Measurements from ENCODE around the gene SPATA24.
"Not testable (repeated sequence)": the region's sequence is repeated elsewhere in the genome, so short reads cannot be mapped to it uniquely, and the experiment has no call there.

Gene SPATA24, protein sequence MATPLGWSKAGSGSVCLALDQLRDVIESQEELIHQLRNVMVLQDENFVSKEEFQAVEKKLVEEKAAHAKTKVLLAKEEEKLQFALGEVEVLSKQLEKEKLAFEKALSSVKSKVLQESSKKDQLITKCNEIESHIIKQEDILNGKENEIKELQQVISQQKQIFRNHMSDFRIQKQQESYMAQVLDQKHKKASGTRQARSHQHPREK

DNA sequence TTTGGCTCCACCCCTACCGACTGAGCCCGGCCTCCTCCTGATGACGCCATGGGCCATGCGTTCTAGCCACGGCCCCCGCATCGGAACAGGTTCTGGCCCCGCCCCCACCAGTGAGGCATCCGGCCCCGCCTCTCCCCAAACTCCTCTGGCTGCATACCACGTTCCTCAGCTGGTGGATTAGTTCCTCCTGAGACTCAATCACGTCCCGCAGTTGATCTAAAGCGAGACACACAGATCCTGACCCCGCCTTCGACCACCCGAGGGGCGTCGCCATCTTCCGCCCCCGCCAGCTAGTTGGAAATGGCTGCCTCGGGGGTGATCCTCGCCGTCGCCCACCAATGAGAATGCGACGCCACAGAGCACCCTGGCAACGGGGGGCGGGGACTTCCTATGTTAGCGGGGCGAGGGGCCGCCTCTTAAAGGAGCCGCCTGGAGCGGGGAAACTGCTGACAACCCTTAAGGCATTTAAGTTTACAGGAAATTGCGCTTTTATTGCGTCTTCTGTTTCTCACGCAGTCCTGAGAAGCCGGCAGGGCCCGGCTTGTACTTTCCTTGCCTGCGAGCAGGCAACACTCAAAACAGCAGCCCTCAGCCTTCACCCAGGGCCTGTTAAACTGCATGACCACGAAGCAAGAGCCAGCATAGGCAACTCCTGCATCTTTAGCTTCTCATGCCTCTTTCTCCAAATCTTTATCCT is at the start of gene SPATA24:
Gene SPATA24 (minus strand): TSS at position 303 of the 697 bp plus-strand sequence. CDS start 29 bp downstream, at position 274.
- peak; percentile 98 to 99 for DNase-seq (ENCODE audit: low read depth in 2 of 2)

DNA sequence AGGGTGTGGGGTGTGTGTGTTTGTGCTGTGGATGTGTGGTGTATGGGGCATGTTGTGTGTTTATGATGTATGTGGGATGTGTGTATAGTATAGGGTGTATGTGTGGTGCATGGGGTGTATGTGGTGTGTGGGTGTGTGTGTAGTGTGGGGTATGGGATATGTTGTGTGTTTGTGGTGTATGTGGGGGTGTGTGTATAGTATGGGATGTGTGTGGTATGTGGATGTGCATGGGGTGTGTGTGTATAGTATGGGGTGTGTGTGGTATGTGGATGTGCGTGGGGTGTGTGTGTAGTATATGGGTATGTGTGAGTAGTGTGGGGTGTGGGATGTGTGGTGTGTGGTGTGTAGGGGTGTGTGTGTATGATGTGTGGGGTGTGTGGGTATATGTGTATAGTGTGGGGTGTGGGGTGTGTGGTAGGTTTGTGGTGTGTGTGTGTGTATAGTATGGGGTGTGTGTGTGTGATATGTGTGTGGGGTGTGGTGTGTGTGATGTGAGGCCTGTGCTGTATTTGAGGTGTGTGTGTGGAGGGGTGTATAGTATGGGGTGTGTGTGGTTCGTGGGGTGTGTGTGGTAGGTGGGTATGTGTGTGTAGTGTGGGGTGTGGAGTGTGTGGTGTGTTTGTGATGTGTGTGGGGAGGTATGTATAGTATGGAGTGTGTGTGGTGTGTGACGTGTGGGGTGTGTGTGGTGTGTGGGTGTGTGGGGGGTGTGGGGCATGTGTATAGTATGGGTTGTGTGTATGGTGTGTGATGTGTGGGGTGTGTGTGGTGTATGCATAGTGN is 48.2 kb upstream of the SPATA24 start:
- DNase-seq (ENCODE audit: low read depth in 2 of 2): no peak

DNA sequence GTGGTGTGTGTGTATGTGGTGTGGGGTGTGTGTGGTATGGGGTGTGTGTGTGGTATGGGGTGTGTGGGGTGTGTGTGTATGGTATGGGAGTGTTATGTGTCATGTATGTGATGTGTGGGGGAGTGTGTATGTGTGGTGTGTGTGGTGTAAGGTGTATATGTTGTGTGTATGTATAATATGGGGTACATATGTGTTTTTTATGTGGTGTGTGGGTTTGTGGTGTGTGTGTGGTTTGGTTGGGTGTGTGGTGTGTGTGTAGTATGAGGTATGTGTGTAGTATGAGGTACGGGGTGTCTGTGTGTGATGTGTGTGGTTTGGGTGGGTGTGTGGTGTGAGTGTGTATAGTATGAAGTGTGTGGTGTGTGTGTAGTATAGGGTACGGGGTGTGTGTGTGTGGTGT is 47.3 kb upstream of the SPATA24 start:
- DNase-seq (ENCODE audit: low read depth in 2 of 2): no peak

DNA sequence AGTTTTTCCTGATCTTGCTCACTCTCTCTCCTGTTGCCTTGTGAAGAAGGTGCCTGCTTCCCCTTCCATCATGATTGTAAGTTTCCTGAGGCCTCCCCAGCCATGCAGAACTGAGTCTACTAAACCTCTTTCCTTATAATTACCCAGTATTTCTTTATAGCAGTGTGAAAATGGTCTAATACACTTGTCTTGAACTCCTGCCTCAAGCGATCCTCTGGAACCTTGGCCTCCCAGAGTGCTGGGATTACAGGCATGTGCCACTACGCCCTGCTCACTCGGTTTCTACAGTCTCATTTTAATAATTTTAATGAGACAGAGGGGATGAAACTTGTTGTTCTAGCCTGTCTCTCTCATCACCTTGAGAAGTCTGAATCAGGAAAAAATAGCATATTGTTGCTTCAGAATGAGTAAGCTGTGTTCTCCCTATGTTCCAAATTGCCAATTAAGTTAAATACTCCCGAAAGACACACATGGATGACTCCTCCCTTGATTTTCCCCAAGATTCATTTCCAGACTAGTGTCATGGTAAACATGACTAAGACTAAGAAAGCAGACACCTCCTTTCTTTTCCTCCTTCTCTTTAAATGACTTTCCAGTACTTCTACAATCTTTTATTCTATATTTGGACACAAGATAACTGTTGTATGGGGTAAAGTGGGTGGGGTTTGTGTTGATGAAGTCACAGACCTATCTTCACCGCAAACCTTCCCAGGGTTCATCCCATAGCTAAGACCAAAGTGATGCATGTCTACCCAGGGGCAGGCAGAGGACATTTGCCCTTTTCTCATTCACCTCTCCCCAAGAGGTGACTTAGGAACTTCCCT is 43.3 kb upstream of the SPATA24 start:
- no peak for DNase-seq (ENCODE audit: low read depth in 2 of 2)

DNA sequence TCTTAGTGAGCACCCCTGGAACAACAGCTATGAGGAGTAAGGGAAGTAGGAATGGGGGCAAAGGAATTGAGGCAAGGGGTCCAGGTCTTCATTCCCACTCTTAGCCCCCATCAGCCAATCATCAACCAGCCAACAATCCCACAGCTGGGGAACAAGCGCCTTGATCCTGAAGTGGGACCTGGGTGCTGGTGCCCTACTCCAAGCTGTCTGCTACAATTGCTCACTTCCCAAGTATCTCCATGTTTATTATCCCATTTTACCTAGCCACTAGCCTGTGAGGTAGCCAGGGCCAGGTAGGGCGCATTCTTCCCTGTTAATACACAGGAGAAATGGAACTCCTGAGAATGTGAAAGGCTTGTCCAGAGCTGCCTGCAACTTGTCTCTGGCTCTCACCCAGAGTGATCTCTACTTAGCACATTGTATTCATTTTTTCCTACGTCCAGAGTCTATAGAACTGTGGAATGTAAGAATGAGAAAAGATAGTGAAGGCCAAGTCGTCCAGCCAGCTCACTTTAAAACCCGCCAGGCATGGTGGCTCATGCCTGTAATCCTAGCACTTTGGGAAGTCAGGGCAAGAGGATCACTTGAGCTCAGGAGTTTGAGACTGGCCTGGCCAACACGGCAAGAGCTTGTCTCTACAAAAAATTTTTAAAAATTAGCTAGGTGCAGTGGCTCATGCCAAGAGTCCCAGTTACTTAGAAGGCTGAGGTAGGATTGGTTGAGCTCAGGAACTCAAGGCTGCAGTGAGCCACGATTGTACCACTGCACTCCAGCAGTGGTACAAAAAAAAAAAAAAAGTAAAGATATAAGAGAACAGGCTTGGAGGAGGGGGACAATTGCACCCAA is 41.7 kb upstream of the SPATA24 start:
- no peak for DNase-seq (ENCODE audit: low read depth in 2 of 2)

DNA sequence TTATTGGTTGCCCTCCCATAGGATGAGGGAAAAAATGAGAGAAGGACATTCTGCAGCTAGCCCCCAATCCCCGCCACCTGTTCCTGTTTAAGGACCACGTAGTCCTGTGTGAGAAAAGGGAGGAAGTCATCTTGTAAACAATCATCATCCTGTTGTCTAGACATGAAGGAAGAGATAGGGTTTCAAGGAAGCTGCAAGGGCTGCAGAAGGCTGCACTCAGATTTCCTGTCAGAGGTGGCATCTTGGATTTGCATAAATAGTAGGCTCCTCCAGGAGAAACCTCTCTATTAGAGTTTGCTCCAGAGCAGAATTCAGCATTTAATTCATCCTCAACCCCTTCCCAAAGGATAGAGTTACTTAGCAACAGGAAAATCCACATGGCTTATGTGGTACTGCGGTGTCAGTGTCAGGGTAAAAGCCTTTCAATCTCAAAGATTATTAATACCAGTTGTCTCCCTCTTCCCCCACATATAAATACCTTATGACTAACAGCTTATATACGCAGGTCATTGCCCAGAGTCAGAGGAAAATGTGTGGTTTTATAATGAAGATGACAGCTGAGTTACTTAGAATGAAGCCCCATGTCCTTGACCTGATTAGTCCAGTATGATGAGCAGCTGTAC is 40.1 kb upstream of the SPATA24 start:
- no peak for DNase-seq (ENCODE audit: low read depth in 2 of 2)

DNA sequence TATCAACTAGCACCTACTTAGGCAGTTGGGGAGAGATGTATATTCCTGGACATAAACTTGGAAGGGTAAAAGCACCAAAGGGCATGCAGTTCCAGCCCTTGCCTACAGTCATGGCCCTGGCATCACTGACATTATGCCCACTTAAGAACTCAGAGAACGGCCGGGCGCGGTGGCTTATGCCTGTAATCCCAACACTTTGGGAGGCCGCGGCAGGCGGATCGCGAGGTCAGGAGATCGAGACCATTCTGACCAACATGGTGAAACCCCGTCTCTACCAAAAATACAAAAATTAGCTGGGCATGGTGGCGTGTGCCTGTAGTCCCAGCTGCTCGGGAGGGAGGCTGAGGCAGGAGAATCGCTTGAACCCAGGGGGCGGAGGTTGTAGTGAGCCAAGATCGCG is 36.5 kb upstream of the SPATA24 start:
- not testable (repeated sequence) for DNase-seq (ENCODE audit: low read depth in 2 of 2)

DNA sequence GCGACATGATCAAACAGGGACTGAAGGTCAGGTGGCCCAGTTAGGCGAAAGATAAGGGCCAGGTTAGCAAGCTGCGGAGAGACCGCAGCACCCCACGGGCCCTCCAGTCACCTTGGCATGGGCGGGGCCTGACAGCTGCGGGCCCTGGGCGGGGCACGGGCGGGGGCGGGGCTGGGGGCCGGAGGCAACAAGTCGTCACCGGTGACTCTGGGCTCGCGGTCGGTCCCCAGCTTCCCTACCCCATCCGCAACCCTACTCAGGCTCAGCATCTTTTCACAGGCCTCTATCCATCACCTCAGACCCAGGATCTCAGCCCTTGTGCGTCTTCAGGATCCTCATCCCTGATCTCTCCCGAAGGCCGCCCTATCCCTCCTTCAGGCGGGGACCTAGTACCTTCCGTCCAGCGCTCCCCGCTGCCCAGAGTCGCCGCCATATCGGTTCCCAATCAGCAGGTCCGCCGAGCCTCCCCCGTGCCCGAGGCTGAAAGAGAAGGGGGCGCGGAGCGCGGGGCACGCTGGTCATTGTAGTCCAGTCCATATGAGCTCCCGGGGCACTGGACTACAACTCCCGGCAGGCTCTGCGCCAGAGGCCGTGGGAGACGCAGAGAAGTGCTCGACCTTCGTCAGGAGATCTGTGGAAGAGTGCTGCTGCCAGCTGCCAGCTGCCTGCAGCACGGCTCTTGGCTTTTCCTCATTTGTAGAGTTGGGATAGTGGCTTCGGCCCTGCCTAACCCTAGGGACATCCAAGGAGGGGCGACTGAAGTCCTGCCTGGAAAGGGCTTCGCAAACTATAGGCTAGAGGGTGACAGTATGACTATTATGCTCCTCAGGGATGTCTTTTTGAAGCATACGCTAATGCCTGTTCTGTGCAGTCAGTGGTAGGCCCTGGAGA is 35.4 kb upstream of the SPATA24 start, which contains the start of gene DNAJC18:
Gene DNAJC18 (minus strand): TSS at position 513 of the 891 bp plus-strand sequence. CDS start 80 bp downstream, at position 433.
- peak; percentile 90 to 91 for DNase-seq (ENCODE audit: low read depth in 2 of 2)

DNA sequence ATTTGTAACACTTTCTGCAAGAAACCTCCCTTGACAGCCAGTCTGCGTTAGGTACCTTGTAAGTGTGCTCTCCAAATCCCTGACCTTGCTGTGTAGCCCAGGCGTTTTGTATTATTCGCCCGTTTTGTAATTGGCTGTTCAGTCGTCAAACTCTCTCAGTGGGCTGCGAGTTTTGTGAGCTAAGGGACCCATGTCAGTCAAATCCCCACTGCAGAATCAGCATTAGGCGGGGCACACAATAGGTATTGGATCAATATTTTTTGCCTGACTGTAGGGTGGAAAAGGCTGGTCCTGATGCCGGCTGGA is 34.8 kb upstream of the SPATA24 start:
- DNase-seq (ENCODE audit: low read depth in 2 of 2): no peak

DNA sequence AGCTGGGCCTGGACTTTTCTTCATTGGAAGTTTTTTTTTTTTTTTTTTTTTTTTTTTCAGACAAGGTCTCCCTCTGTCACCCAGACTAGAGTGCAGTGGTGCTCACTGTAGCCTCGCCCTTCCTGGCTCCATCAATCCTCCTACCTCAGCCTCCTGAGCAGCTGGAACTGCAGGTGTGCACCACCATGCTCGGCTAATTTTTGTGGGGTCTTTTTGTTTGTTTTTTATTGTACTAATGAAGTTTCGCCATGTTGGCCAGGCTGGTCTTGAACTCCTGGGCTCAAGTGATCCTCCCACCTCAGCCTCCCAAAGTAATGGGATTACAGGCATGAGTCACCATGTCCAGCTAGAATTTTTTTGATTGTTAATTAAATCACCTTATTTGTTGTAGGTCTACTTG is 31.8 kb upstream of the SPATA24 start:
- no peak for DNase-seq (ENCODE audit: low read depth in 2 of 2)

DNA sequence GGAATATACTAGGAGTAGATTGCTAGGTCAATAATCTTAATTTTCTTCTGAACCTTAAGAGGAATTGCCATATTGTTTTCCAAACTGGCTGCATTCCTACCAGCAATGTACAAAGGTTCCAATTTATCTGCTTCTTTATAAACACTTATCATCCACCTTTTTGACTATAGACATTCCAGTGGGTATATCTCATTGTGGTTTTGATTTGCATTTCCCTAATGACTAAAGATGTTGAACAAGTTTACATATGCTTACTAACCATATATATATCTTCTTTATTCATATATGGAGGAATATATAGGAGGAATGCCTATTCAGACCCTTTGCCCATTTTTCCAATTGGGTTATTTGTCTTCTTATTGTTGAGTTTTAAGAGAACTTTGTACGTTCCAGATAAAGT is 27.8 kb upstream of the SPATA24 start:
- DNase-seq (ENCODE audit: low read depth in 2 of 2): no peak

DNA sequence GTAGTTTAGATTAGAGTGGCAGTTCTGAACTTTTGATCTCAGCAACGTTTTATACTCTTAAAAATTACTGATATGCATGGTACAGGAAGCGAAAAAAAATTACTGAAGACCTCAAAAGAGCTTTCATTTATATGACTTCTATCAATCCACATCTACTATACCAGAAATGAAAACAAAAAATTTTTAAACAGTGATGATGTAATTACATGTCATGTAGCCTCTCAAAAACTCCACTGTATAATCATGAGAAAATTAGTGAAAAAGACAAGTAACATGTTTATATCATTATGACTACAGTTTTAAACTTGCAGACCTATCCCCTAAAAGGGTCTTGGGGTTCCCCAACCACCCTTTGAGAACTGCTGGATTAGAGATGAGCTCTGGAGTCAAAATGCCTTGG is 26.1 kb upstream of the SPATA24 start:
- DNase-seq (ENCODE audit: low read depth in 2 of 2): no peak

DNA sequence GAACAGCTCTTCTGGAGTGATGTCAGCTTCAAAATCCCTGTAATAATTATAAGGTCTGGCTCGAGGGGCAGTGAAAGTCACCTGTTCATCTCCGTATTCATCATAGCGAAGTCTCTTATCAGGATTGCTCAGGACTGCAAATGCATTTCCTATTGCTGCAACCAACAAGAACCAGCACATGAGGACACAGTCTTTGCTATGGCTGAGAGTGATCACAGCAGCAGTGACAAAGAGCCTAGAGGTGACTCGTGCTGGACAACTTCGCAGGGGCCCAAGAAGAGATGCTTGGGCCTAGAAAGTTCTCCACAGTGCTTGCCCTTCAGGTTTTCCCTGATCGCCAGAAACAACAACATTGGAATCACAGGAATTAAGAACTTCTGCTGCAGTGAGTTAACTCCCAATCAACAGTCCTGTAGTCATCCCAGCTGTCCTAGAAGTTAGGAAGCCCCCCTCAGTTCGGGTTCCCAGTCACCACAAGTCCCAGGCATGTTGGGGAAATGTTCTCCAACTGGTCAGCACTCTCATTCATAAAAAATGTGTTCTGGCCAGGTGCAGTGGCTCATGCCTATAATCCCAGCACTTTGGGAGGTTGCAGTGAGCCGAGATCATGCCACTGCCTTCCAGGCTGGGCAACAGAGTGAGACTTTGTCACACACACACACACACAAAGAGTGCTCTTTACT is 22.5 kb upstream of the SPATA24 start:
- DNase-seq (ENCODE audit: low read depth in 2 of 2): no peak

DNA sequence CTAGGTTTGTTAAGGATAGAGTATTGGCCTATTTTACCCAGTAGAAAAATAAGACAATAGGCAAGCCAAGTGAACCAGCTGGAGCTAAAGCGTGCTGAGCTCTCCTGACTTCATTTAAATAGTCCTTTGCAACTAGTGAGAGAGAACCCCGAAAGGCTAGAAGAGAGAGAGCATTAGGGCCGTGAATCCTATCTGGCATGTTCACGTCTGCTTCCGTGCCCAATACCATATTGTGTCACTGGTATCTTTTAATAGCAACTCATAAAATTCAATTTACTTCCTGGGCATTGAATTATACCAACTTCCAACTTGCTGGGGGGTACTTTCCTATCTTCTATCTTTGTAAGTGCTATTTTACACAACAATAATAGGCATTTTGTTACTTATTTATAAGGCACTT is 21.6 kb upstream of the SPATA24 start:
- DNase-seq (ENCODE audit: low read depth in 2 of 2): no peak

DNA sequence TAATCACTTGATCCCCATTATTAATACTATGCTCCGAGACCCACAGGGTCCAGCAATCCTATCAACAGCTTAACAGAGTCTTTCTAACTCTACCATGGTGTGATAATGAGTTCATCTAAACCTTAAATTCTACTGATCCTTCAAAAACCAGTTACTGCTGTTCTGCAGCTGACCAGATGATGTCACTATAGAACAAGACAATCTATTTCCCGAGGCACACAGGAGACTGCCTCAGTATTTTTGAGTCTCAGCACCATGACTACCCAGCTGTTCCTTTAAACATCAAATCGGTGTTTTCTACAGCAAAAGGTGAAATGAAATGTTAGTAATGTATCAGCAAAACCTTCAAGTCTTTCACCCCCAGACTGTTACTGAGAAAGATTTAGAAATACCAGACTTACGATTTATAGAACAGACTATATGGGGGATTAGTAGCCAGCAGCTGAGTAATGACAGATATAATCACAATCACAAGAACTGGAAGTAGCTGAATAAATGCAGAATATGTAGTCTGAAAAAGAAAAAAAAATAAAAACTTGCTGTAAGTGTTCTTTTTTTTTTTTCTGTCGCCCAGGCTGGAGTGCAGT is 18.5 kb upstream of the SPATA24 start:
- DNase-seq (ENCODE audit: low read depth in 2 of 2): no peak

DNA sequence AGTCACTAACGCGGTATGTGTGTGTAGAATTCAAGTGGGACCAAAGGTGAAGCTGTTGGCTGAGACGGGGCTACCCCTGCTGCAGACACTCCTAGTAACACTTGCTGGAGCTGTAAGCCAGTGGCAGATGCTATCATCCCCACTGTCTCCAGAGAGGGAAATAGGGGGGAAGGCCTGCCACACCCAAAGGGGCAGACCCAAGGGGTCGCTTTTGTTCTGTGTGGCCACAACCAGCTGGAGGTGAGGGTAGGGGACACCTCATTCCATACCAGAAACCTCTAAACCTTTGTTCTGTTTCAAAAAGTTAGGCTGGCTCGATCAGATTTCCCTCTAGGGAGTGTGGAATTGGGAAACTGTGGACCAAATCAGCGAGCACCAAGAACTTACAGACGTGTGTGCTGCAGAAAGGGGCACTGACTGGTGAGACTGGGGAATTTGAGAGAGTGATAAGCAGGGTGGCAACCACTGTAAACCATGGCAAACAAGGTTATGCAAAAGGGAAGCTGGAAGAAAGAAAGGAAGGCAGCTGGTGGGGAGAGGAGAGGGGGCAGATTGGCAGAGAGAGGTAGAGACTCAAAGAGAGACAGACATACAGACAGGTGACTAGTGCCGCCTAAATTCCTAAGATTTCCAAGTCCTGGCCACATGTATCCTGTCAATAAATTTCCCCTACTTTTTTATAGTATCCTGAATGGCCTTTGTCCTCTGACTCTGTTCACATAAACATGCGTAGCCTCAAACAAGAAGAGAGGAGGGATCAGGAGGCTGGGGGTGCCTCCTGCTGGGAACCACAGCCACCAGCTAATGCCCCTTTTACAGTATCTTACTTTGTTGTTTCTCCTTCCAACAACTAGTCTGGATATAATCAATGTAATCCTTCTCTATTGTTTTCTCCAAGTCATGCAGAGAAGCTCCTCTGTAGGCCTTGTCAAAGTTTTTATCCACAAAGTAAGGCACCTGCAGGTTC is 15.6 kb upstream of the SPATA24 start:
- no peak for DNase-seq (ENCODE audit: low read depth in 2 of 2)

DNA sequence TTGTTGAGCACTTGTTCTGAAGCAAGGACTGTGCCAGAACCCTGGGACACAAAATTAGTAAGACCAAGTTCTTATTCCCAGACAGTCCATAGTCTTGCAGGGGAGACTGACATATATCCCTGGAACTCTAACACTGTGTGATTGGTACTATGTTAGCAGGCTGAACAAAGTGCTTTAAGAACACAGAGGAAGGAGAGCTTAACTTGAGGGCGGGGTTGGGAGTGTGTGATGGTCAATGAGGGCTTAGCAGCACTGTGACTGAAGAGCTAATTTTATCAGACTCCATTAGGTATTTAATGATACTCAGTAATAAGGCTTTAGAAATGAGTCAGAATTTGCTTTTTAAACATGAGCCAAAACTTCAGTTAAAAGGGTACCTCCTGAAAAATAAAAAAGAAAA is 14.9 kb upstream of the SPATA24 start:
- DNase-seq (ENCODE audit: low read depth in 2 of 2): no peak

All from stimulated activated CD4-positive, alpha-beta T cell treated with anti-CD3 and anti-CD28 coated beads, Interleukin-15, amount 100 ng/mL, for 48 hours (primary cell).